SH-SY5Y (cell line): ENCODE data around the gene DLX4.

ENCODE experiments used
- GATA2 ChIP-seq: IDR thresholded peaks from 2 replicates; pipeline ENCODE4 v1.6.1; 2011; ENCODE audit warnings: mild to moderate bottlenecking, low read depth, low read length
- GATA3 ChIP-seq: IDR thresholded peaks from 2 replicates; pipeline ENCODE4 v1.6.1; 2011; ENCODE audit warnings: low read depth, mild to moderate bottlenecking, low read length, moderate library complexity

The DLX4 gene

GRCh38 chr17:49969795-49970389 is 902 bp downstream of the DLX4 start:
- TF ChIP-seq GATA2 (no peak), GATA3 (no peak)

DNA sequence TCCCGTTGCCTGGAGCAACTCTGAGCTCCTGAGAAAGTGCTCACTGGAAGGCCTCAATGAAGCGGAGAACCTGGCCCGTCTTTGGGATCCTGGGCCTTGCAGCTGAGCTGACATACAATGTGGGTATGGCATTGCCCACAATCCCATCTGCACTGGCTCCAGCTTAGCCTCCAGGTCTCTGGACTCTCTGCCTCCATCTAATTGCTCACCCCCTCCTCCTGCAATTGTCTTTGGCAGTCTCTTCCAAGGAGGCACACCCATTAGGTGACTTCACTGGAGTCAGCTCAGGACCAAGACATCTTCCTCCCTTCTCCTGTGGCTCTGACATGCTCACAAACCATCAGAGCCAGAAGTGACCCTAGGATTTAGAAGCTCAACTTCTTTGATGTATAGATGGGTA is 1.5 kb downstream of the DLX4 start:
- TF ChIP-seq GATA2: no peak
- TF ChIP-seq GATA3: no peak

- no peak for TF ChIP-seq GATA3
- no peak for TF ChIP-seq GATA2
These were observed 2.3 kb downstream of the DLX4 start for GRCh38 chr17:49971199-49971847.

DNA sequence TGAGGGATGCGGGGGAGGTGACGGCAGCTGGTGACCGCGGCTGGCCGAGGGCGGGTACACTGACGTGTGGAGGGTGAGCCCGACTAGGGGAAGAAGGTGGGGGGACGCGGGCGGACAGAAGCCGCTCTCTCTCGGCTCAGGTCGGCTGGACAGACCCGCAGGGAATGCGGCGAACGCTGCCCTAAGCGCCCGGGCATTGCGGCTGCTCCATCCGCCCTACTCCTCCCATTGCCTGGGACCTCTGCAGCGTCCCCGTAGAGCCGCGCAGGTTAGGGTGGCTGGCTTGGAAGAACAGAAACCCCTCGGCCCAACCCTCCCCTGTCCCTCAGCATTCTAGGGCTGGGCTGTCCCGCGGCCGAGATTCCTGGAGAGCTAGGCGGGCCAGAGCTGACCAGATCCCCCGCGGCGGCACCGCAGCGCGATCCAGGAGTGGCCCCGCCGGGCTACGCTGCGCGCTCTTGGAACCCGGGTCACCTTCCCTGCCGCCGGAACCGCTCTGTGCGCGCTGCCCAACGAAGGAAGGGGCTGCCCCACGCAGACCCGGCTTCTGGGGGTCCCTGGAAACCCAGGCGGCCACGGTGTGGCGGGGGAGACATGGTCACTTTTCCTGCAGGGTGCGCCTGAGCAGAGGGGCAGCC is 3.0 kb downstream of the DLX4 start:
- no peak for TF ChIP-seq GATA2

GRCh38 chr17:49972486-49973270 is 3.7 kb downstream of the DLX4 start:
- no peak for TF ChIP-seq GATA2
- no peak for TF ChIP-seq GATA3

DNA sequence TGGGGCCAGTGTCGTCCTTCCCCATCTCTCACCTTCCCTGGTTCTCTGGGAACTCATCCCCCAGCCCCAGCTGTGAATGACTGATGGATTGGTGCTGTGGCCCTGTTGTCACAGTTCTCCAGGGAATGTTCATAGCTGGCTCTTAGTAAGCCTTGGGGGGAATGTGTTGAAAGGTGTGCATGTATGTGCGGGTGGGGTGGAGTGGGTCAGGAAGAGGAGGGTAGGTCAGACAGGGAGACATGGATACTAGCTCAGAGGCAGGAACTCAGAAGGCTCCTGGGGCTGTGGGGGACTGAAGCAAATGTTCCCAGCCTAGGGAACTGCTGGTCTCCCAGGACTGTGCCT is 4.3 kb downstream of the DLX4 start:
- TF ChIP-seq GATA3 (no peak), GATA2 (no peak)

DNA sequence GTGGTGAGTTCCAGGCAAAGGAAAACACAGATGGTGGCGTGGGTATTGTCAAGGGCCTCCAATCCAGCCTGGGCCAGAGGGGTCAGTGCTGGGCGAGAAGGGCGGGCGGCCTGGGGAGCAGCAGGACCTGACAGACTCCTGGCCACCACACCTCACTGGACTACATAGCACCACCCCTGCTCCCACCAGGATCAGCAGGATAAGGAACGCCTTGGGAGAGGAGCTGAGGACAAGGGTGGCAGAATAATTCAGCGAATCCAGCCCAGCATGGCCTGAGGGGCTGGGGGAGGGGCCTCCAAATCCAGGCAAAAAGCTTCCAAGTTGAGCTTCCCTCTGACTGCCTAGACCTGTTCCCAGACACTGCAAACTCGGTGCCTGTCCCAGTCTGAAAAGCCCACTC is 6.5 kb downstream of the DLX4 start:
- TF ChIP-seq GATA3: no peak
- no peak for TF ChIP-seq GATA2

- TF ChIP-seq GATA3 (no peak), GATA2 (no peak; the same call in 1 of the 2 replicates)
These were observed 7.3 kb downstream of the DLX4 start for GRCh38 chr17:49976163-49976827.

- TF ChIP-seq GATA2: no peak
- no peak for TF ChIP-seq GATA3
These were observed 7.8 kb downstream of the DLX4 start for GRCh38 chr17:49976828-49977202.

DNA sequence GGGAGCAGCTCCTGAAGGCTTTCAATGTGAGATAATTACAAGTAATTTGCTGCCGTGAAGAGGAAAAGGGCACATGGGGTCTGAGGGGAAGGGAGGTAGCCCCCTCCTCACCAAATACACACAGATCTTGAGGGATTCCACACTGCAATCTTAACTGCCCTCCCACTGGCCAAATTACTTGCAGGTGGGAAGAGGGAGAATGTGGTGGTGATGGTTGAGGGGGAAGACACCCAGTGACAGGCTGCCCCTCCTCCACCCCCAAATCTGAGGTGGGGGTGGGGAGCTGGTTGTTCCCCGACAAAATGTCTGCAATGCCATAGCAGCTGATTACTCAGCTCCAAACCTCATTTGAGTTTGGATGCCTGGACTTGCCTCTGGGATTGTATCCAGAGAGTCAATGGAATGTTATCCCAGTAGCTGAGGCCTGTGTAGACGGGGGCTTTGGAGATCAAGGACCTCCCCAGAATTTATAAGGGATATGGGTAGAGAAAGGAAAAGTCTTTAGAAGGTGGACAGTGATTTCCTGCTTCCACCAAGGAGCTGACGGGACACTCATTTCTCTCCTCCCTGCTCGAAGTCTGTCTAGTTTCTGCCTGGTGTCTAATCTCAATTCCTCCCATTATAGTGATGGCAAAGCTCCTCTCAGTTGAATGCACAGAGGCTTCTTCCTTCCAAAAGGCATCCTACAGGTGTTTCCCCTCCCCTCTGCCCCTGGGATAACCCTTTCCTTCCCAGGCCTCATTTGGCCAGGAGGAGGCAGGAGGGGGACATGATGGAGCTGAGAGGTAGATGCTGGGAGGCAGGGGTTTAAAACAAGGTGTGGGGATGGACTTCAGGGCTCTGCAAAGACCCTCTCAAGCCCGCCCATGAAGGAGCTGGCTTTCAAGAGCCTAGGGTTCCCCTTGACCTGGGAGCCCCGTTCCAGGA is 8.7 kb downstream of the DLX4 start:
- TF ChIP-seq GATA2: no peak
- no peak for TF ChIP-seq GATA3

DNA sequence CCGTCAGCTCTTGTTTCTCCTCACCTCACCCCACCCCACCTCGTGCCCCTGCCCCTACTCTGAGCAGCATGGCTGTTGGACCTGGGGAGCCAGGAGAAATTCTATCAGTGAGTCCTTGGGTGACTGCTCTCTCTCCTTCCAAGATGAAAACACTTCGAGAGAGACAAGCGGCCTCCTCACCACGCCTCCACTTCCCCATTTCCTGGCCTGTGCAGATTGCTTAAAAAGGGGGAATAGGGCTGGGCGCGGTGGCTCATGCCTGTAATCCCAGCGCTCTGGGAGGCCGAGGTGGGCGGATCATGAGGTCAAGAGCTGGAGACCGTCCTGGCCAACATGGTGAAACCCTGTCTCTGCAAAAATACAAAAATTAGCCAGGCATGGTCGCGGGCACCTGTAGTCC is 9.5 kb downstream of the DLX4 start:
- TF ChIP-seq GATA2: no peak
- no peak for TF ChIP-seq GATA3

GRCh38 chr17:49979748-49980479 is 10.9 kb downstream of the DLX4 start:
- TF ChIP-seq GATA3 (no peak), GATA2 (no peak)
